ENCODE measurements around the gene MB.

- TF ChIP-seq EZH2 (IDR thresholded peaks at IDR 0.05): no peak
- no peak for TF ChIP-seq CTCF (IDR thresholded peaks at IDR 0.05 in 2 of 3, conservative IDR thresholded peaks at IDR 0.05 in 1 of 3; ENCODE audit: borderline replicate concordance in 1 of 3, insufficient read depth in 1 of 3, low read depth in 2 of 3, low read length in 2 of 3)
- TF ChIP-seq SIN3A (IDR thresholded peaks at IDR 0.05; ENCODE audit: low read depth): no peak
- no peak for TF ChIP-seq EZH2phosphoT487 (IDR thresholded peaks at IDR 0.05; ENCODE audit: borderline replicate concordance)
- no peak for TF ChIP-seq POLR2AphosphoS5 (IDR thresholded peaks at IDR 0.05; ENCODE audit: low read depth, low read length)
- TF ChIP-seq RAD21 (IDR thresholded peaks at IDR 0.05; ENCODE audit: low read depth): no peak
- no peak for TF ChIP-seq POLR2A (IDR thresholded peaks at IDR 0.05; ENCODE audit: borderline replicate concordance, extremely low read depth, insufficient read depth, insufficient read length)
- no peak for TF ChIP-seq YY1 (IDR thresholded peaks at IDR 0.05; ENCODE audit: extremely low read depth, insufficient replicate concordance, low read depth, low read length)
Measured at GRCh38 chr22:35580351-35581022, 36.6 kb downstream of the MB start.
